Sigmoid colon (tissue), 4 donors: ENCODE results near the gene ZNF322.

Experiments
- EP300 ChIP-seq, 4 donors: sonication (generic); formaldehyde crosslinking; IDR thresholded peaks; one replicate each; pipeline ENCODE4 v1.6.1; 2017; ENCODE audit warnings: antibody characterized with exemption in 4 of 4
- POLR2A ChIP-seq, 2 donors: fragments of 450-650 bp; IDR thresholded peaks; one replicate each; pipeline ENCODE4 v1.6.1; 2016; ENCODE audit warnings: antibody characterized with exemption in 2 of 2, mild to moderate bottlenecking in 2 of 2, moderate library complexity in 2 of 2
- POLR2AphosphoS5 ChIP-seq, 4 donors: sonication (generic); formaldehyde crosslinking; IDR thresholded peaks; one replicate each; pipeline ENCODE4 v1.6.1; 2017; ENCODE audit warnings: antibody characterized with exemption in 4 of 4
- TF ChIP-seq, protein P1 (sequence below), 4 experiments: fragments of 450-650 bp in 3 of 4; fragments of 200-600 bp in 1 of 4; IDR thresholded peaks; one replicate each; pipeline ENCODE4 v1.5.1; 2016 to 2019; ENCODE audit warnings: antibody characterized with exemption in 4 of 4, mild to moderate bottlenecking in 3 of 4, moderate library complexity in 2 of 4

- TF ChIP-seq POLR2A (IDR thresholded peaks at IDR 0.05) (no peak), POLR2AphosphoS5 (IDR thresholded peaks at IDR 0.05) (no peak), EP300 (IDR thresholded peaks at IDR 0.05) (no peak)
- TF ChIP-seq, protein P1, sequence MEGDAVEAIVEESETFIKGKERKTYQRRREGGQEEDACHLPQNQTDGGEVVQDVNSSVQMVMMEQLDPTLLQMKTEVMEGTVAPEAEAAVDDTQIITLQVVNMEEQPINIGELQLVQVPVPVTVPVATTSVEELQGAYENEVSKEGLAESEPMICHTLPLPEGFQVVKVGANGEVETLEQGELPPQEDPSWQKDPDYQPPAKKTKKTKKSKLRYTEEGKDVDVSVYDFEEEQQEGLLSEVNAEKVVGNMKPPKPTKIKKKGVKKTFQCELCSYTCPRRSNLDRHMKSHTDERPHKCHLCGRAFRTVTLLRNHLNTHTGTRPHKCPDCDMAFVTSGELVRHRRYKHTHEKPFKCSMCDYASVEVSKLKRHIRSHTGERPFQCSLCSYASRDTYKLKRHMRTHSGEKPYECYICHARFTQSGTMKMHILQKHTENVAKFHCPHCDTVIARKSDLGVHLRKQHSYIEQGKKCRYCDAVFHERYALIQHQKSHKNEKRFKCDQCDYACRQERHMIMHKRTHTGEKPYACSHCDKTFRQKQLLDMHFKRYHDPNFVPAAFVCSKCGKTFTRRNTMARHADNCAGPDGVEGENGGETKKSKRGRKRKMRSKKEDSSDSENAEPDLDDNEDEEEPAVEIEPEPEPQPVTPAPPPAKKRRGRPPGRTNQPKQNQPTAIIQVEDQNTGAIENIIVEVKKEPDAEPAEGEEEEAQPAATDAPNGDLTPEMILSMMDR (IDR thresholded peaks at IDR 0.05) = no peak
Observed at GRCh38 chr6:26592649-26593048, 66.9 kb downstream of the ZNF322 start.
